Activated CD4-positive, alpha-beta T cell treated with anti-CD3 and anti-CD28 coated beads for 24 hours (primary cell): ENCODE measurements around the gene IFITM10.
A peak's percentile ranks its signal among the peaks of the same experiment; 100 is the strongest.

ENCODE experiments used
- DNase-seq, 2 donors: peaks; one replicate each; pipeline ENCODE4 v3.0.0-alpha.2; 2020; ENCODE audit warnings: low read depth in 2 of 2

IFITM10 gene

DNA sequence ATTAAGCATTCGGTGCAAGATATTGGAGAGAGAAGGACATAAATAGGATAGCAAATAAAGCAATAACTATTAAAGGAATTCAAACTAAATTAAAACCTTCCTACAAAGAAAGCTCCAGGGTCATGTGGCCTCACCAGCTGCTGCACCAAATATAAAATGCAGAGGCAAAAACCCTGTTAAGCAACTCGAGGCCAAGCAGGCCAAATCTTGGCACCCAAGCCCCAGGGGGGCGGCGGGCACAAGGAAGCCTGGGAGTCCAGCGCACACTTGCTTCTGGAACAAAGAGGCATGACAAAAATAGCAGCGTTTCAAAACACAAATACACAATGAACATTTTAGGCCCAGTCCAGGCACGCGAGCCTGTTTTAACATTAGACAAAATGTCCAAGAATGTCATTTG is 32.6 kb downstream of the IFITM10 start:
- no peak for DNase-seq

DNA sequence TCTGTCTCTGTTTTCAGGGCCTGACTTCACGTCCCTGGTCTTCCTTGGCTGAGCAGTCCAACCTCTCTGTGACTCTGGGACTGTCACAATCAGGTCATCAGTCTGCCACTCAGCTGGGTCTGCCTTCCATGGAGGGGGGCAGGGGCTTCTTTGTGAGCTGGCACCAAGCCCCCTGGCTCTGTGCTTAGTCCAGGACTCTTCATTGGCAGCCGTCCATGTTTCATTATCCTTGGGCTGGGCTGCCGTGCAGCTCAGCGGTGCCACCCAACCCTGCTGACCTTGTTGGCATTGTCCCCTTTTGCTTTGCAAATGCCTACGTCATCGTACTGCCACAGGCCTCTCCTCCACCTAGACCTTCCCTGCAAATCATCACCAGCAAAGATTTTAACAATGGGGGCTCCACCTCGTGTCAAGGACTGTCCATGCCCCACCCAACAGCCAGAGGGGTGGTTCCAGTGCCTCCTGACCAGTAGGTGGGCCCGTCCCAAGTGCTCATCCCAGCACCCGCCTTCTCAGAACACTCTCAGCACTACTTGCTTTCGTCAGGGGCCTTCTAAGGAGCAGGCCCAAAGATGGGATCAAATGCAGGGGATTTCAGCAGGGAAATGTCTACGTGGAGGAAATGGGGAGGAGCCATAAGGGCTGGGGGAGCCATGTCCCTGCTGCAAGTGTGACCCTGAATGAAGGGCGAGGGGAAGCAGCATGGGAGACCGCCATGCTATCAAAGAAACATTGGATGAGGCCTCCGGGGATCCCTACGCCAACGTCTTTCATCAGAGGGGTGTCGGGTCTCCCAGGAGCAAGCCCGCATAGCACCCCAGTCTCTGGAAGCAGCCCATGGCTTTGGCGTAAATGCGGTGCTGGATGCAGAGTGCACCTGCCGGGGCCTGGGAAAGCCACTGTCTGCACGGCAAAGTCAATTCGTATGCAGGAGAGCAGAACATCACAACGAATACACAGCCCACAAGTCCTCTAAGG is 35.2 kb downstream of the IFITM10 start:
- no peak for DNase-seq

DNA sequence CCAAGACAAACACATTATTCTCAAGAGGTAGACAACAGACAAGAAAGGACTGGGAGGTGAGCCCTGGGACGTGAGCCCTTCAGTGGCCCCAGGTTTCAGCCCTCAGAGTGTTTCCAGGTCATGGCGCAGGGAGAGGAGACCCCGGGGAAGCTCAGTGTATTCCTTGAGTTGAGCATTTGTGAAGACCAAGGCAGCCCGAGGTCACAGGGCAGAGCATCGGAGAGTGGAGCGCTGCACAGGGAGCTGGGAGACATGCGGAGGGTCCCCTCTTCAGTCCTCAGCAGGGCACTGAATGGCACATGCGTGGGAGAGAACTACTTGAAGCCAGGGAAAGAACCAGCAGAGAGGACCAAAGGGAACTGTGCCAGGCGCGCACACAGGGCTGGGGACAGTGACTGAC is 41.7 kb downstream of the IFITM10 start:
- no peak for DNase-seq

DNA sequence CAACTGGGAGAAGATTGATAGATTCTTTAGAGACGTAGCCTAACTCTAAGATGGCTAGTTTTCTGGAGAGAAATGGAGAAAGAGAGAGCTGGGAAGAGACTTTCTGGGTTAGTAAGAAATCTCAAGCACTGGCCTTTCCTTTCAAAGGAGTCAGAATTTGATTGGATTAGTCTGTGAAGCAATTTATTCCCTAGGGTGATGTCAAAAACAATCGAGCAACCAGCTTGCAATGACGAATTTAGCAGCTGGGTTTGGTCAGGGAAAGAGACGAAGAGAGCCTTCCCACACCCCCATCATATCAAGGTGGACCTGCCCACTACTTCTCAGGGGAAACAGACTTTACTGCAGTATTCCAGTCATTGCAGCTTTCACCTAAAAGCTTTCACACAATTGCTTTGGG is 42.6 kb downstream of the IFITM10 start:
- DNase-seq: no peak

DNA sequence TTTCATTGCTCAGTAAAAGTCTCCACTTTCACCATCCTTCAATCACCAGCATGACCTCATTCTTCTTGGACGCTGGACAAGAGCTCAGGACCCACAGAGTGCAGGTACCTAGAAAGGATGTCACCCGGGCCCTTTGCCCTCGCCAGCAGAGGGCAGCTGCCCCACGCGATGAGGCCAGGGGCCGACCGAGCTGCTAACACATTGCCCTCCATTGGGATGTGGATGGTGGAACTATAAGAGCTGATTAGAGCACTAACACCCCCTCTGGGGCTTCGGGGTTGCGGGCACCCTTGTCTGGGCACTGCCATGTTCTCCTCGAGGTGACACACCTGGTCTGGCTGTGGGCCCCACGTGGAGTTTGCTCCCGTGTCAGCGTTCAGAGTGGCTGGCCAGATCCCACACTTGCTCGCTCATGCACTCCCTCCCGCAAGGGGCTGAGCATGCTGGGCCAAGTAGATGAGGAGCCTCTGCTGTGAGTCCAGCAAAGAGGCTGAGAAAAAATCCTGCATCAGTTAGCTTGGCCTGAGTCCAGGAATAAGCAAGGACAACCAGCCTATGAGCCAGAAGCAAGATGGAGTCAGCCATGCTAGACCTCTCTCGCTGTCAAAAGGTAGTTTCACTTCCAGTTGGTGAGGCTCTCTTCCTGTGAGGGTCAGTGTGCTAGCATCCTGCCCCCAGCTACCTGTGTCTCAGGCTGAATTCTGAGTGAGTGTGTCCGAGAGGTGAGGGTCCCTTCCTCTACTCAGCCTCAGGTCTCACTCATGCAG is 43.6 kb downstream of the IFITM10 start:
- no peak for DNase-seq

DNA sequence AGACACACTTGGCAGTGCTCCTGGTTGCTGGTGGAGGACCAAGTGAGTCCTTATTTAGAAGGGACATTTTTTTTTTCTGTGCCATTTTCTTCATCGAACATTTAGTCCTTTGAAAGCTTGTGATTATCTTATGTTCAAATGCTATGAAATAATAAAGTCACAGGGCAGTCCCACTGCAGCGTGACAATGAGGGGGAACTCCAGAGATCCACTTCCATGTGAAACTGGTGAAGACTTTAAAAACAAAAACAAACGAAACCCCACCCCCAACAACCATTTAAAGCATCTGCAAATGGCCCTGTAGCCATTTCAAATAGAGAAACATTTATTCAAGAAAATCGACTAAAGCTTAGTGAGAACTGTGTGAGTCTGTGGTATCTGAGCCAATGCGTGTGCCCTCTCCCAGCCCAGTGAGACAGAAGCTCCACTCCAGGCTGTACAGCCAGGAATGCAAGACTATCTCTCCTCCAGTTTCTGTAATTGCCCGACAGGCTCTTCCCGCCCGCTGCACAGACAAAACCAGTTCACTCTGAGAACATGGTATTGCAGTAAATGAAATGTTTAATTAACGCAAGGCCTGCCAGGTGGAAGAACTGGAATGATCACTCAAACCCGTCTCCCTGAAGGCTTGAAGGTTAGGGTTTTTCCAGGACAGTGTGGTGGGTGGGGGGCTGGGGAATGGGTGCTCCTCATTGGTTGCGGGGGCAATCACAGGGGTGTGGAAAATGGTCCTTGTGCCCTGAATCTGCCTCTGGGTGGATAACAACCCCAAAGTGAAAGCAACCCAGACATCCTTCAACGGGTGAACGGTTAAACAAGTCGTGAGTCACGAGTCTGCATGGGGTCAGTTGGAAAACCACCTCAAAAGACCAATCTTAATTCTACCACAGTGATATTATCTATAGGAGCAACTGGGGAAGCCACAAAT is 45.0 kb downstream of the IFITM10 start:
- DNase-seq: no peak

DNA sequence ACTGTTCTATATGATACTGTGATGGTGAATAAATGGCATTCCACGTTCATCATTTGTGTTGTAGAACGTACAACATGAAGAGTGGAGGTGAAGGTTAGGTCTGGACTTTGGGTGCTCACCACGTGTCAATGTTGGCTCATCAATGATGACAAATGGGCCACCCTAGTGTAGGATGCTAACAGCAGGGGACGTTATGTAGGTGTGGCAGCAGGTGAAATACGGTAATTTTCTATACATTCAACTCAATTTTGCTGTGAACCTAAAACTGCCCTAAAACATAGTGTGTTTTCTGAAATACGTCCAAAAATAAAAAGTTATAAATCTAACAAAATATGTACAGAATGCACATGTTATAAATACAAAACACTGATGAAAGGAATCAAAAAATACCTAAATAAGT is 47.2 kb downstream of the IFITM10 start:
- DNase-seq: no peak

DNA sequence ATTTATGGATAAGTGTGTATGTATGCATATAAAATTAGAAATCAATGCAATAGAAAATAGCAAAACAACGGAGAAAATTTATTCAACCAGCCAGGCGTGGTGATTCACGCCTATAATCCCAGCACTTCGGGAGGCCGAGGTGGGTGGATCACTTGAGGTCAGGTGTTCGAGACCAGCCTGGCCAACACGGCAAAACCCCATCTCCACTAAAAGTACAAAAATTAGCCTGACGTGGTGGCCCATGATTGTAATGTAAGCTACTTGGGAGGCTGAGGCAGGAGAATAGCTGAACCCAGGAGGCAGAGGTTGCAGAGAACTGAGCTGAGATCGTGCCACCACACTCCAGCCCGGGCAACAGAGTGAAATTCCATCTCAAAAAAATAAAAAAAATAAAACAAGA is 47.9 kb downstream of the IFITM10 start:
- DNase-seq: no peak

DNA sequence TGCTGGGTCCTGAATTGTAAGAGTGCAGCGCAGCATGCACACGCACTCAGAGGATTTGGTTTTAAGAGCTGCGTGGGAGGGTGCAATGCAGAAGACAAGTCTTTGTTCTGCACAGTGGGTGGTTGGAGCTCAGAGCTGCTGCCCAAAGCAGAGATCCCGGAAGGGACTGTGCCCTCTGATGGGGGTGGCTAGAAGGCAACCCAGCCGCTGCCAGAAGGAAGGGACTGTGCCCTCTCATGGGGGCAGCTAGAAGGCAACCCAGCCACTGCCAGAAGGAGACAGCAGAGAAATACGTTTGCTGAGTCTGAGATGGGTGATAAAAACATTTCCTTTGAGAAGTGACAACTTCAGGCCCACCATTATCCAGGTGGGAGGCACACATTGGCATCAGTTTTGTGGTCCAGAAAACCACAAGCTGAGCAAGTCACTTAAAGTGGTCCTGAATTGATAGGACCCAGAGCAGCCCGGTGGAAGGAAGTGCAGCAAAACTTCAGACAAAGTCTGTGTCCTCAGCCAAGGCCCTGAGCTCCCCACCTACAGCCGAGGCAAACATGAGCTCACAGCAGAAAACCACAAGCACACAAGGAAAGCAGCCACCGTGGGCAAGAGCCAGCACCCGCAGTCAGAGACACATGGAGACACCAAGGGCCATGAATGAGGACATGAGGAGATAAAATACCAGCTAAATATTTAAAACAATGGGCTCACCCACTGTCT is 49.1 kb downstream of the IFITM10 start:
- DNase-seq: no peak

DNA sequence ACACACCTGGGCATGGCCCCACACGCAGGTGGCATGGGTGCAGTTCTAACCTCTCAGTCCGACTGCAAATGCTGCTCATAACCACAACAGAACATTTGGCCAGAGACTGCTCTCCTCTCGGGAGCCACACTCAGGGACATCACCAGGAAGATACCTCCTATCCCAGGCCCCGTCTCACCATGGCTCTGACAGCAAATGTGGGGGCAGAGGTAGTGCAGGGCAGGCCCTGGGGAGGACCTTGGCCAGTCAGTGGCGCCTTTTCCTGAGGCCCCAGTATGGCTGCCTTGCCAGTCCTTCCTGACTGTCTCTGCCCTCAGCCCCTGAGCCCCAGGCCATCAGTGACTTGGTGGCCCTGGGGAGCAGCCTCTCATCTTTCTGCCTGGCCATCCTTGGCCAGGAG is 50.6 kb downstream of the IFITM10 start:
- no peak for DNase-seq

DNA sequence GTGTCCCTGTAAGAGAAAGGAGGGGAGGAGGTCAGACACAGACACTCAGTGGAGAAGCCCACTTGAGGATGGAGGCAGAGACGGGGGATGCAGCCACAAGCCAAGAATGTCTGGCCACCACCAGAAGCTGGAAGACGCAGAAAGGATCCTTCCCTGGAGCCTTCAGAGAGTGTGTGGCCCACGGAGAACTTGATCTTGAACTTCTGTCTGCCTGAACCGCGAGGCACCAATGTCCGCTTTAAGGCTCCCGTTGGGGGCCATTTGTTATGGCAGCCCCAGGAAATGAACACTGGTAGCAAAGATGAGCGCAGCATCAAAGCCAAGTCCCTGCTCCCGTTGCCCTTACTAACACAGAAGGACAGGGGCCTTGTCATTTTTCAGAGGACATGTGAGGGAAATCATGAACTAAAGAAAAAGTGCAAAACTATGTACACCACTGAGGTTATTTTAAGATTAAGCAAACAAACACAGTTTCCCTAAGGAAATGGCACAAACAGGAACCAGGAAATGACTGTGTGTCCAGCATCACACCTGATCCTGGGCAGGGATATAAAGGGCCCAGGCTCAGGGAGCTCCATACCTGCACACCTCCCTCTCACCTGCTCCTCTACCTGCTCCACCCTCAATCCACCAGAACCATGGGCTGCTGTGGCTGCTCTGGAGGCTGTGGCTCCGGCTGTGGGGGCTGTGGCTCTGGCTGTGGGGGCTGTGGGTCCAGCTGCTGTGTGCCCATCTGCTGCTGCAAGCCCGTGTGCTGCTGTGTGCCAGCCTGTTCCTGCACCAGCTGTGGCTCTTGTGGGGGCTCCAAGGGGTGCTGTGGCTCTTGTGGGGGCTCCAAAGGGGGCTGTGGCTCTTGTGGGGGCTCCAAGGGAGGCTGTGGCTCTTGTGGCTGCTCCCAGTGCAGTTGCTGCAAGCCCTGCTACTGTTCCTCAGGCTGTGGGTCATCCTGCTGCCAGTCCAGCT is 53.5 kb downstream of the IFITM10 start, which contains the start of gene KRTAP5-6:
Gene KRTAP5-6 (plus strand): TSS at position 588 of the 963 bp plus-strand sequence. CDS start 51 bp downstream, at position 639.
- no peak for DNase-seq

DNA sequence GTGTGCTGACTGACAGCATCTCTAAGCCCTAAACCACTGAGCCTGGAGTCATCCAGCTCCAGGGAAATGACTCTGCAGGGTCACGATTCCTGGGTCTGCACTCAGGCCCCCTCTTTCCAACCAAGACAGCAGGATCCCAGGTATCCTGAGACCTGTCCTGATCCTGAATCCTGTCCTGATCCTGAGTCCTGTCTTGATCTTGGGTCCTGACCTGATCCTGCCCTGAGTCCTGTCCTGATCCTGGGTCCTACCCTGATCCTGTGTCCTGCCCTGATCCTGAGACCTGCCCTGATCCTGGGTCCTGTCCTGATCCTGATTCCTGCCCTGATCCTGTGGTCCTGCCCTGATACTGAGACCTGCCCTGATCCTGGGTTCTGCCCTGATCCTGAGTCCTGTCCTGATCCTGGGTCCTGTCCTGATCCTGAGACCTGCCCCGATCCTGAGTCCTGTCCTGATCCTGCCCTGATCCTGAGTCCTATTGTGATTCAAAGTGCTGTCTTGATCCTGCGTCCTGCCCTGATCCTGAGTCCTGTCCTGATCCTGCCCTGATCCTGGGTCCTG is 54.8 kb downstream of the IFITM10 start:
- DNase-seq: no peak

DNA sequence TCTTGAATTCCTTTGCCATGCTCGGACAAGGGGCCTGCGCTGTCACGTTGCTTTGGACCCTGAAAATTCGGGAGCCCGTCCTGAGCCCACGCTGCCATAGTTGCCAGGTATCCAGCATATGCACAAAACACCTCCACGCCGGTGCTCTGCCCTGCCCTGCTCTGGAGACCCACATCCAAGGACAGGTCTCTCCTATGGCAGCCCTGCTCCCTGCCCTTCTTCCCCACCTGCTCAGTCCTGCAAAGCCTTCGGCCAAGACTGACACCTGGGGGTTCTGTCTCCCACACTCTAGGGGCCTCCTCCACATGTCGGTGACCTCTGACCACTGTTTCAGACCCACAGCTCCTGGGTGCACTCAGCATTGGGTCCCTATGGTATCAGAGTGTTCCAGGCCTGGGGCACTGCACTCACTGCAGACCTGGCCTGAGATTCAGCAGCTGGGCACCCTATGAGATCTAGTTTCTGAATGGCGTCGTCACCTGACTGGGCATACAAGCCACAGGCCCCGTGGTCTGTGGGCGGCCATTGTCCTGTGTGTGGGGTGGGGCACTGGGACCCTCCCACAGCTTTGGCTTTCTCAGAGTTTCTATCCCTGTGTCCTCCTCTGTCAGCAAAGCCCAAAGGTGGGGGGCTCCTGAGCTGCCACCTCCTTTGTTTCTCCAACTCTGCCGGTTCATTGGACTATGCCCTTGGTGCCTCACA is 55.4 kb downstream of the IFITM10 start:
- DNase-seq: no peak

DNA sequence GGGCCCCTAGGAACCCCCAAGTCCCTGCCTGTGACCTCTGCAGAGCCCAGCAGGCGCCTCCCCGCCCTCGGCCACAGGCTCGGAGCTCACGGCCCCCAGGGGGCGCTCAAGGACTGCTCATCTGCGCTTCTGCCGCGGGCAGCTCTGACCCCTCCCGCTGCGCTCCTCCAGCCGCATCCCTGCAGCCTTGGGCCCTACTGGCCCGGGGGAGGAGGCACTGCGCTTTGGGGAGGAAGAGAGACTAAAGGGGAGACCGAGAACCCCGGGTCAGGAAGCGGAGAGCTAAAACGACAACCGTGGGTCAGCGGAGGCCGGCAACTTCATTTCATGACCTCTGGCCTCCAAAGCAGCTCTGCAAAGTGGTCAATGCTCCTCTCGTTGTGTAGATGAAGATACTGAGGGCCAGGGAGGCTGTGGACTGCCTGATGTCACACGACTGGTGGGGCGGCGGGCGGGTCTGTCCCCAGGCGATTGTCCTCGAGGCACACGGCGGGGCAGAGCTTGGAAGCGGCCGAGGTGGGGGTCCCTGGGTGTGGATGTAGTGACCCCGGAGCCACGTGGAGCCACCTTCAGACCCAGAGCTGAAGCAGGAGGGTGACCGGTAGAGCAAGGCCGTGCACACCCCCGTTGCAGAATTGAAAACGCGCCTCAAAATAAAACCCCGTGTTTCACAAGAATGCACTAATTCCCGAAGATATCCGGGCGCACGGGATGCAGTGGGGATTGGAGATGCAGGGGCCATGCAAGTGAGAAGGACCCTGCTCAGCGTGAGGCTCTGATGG is 56.1 kb downstream of the IFITM10 start:
- peak; percentile 70 to 78 for DNase-seq

DNA sequence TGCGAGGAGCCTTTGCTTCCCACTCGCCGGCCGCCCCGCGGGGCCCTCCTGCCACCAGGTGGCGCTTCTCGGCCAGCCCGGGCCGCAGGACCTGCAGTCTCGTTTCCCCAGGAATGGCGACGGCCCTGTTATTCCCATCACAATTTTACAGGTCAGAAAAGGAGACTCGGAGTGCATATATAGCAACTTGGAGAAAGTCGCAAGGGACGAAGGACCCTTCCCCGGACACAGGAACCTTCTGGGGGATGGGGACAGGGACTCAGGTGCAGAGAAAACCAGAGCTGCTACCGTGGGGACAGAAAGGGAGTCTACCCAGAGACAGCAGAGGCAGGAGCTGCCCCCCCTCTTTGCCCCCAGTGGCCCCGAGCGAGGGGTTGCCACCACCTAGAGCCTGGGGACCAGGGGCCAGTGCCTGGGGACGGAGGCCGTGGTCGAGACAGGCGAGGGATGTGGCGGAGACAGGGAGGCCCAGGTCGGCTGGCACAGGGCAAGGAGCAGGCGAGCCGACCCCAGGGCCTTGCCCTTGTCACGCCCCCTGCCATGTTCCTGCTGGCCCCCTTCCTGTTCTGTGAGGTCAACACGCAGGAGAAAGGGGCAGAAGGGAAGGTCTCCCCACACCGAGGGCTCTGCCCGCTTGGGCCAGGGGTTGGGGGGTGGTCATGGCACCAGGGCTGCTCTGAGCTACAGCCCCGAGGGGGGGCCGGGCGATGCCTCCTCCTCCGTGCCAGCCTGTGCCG is 56.9 kb downstream of the IFITM10 start:
- peak; percentile 58 to 63 for DNase-seq

DNA sequence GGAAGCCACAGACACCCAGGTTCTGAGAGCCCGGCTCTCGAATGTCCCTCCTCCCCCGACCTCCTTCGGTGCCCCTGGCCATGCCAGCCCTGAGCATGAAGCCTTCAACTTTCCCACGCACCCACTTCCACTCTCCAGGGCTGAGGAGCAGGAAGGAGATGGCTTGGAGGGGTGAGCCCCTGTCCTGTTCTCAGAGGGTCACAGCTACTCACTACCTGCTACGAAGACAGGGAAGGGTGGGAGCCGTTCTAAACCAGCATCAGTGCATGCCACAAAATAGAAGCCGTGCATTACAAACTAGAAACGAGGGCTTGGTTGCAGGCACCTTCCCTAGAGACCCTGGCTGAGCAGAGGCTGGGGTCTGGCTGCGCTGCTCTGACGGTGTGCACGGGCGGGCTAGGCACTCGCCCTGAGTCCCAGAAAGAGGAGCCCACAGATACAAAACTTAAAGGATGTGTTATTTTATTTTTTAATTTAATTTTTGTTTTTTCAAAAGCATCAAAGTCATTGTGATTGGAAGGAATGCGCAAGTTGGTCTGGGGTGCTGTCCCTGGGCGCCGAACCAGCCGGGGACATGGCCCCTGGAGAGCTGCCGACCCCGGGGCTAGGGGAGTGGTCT is 57.6 kb downstream of the IFITM10 start:
- no peak for DNase-seq
